ENCODE measurements around the gene RAPH1.
"Not testable (repeated sequence)": the region's sequence is repeated elsewhere in the genome, so short reads cannot be mapped to it uniquely, and the experiment has no call there.

RAPH1 gene

DNA sequence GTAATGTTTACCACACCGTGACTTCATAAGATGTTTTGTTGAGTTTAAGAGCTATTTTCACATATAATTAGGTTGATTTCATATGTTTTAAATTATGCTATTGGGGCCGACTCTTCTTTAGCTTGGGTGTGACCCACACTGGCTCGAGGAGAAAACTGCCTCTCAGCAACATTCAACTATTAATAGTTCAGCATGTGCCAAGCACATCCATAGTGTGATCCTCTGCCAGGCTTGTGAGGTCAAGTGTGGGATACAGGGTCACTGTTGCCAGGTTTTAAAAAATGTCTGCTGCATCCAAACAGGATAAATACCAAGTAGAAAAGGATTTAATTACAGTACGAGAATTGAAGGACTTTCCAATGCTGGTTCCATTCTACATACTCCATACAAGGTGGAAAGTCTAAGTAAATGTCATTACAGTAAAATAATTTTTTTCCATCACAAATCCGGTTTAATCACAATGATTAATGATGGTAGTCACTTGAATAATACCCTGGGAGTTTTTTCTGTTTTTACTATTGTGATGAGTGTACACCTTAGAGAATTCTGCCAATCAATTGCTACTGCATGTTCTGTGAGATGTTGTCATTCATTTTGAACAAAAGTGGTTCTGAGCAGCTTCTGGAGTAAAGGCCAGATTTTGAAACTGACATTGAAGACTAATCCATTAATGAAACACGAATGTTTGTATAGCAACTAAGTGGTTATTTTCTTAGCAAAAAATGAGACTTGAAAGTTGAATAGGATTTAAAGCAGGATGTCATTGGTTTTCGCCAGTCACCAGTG, 122.4 kb downstream of the RAPH1 start:
- Histone ChIP-seq H3K9me3 (ENCODE audit: control insufficient read depth, low read length) (no peaks in the 10 kb centered on the region), H3K36me3 (ENCODE audit: control insufficient read depth, insufficient read depth, low read length) (no peaks in the 10 kb centered on the region), H3K9ac (ENCODE audit: low read length) (no peak overlapping the region), H3K4me1 (ENCODE audit: control insufficient read depth, insufficient read depth, low read length) (no peaks in the 10 kb centered on the region), H3K27me3 (ENCODE audit: control insufficient read depth, insufficient read depth, low read length) (no peaks in the 10 kb centered on the region), H3K4me3 (ENCODE audit: low read length) (no peak overlapping the region)

DNA sequence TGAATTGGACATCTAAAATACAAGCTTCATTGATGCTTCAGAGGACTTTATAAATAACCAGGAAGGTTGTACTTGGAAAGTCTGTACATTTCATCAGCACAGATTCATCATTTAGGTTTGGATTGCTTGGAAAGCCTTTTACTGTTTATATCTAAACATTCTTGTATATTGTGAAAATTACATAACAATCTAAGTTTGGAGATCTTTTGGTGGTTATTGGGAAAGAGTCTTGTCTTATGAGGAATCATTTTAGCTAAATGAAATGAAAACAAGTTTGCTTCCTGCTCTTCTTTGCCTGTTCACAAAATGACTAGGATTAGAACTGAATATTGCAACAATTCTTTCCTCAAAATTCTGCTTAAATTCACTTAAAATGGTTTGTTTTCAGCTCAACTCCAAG, 127.6 kb downstream of the RAPH1 start:
- Histone ChIP-seq H3K9me3 (ENCODE audit: control insufficient read depth, low read length) (no peaks in the 10 kb centered on the region), H3K36me3 (ENCODE audit: control insufficient read depth, insufficient read depth, low read length) (no peaks in the 10 kb centered on the region), H3K9ac (ENCODE audit: low read length) (no peak overlapping the region), H3K4me1 (ENCODE audit: control insufficient read depth, insufficient read depth, low read length) (peaks cover 3% of the 10 kb centered on the region), H3K27me3 (ENCODE audit: control insufficient read depth, insufficient read depth, low read length) (no peaks in the 10 kb centered on the region), H3K4me3 (ENCODE audit: low read length) (no peak overlapping the region)

GRCh38 chr2:203404996-203405395, 130.1 kb downstream of the RAPH1 start:
- H3K9ac ChIP-seq (ENCODE audit: low read length): no peak overlapping the region
- no peaks in the 10 kb centered on the region for H3K27me3 ChIP-seq (ENCODE audit: control insufficient read depth, insufficient read depth, low read length)
- H3K36me3 ChIP-seq (ENCODE audit: control insufficient read depth, insufficient read depth, low read length): no peaks in the 10 kb centered on the region
- peaks cover 8% of the 10 kb centered on the region for H3K4me1 ChIP-seq (ENCODE audit: control insufficient read depth, insufficient read depth, low read length)
- no peak overlapping the region for H3K4me3 ChIP-seq (ENCODE audit: low read length)
- H3K9me3 ChIP-seq (ENCODE audit: control insufficient read depth, low read length): no peaks in the 10 kb centered on the region

DNA sequence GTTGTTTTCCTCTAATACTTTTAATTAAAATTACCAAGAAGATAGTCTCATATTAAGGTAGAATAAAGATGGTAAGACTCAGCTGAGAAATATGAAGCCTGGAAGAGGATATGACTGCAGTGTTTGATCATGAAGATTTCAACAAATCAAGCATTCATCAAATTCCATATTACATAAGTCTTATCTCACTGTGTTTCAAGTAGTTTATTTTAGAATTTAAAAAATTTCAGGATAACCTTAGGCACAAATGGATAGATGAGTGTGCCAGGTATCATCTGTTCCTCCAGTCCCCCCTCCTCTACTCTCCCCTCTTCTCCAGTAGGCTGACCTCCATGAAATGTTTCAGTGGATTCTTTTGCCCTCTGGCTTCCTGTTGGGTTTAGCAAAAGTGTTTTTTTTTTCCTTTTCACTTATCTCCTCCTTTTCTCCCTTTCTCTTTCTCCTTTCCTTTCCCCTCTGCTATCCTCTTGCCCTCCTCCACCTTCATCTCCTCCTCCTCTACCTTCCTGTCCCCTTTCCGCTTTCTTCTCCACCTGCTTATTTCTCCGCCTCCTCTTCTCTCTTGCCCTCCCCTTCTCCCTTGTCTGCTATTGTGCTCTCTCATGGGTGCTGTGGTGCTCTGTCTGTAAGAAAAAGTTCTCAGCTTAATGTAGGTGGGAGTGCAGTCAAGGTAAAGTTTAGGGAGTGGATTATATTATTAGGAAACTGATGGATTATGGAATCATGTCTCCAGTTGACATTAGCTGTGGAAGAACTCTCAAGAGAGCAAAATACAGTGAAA, 134.1 kb downstream of the RAPH1 start:
- Histone ChIP-seq H3K4me3 (ENCODE audit: low read length) (no peak overlapping the region), H3K9me3 (ENCODE audit: control insufficient read depth, low read length) (no peaks in the 10 kb centered on the region), H3K36me3 (ENCODE audit: control insufficient read depth, insufficient read depth, low read length) (no peaks in the 10 kb centered on the region), H3K9ac (ENCODE audit: low read length) (no peak overlapping the region), H3K27me3 (ENCODE audit: control insufficient read depth, insufficient read depth, low read length) (no peaks in the 10 kb centered on the region), H3K4me1 (ENCODE audit: control insufficient read depth, insufficient read depth, low read length) (peaks cover 8% of the 10 kb centered on the region)

- no peaks in the 10 kb centered on the region for H3K9me3 ChIP-seq (ENCODE audit: control insufficient read depth, low read length)
- no peak overlapping the region for H3K4me3 ChIP-seq (ENCODE audit: low read length)
- peaks cover 8% of the 10 kb centered on the region for H3K4me1 ChIP-seq (ENCODE audit: control insufficient read depth, insufficient read depth, low read length)
- H3K36me3 ChIP-seq (ENCODE audit: control insufficient read depth, insufficient read depth, low read length): no peaks in the 10 kb centered on the region
- H3K27me3 ChIP-seq (ENCODE audit: control insufficient read depth, insufficient read depth, low read length): no peaks in the 10 kb centered on the region
- H3K9ac ChIP-seq (ENCODE audit: low read length): no peak overlapping the region
These were observed 136.1 kb downstream of the RAPH1 start for GRCh38 chr2:203399031-203399430.

DNA sequence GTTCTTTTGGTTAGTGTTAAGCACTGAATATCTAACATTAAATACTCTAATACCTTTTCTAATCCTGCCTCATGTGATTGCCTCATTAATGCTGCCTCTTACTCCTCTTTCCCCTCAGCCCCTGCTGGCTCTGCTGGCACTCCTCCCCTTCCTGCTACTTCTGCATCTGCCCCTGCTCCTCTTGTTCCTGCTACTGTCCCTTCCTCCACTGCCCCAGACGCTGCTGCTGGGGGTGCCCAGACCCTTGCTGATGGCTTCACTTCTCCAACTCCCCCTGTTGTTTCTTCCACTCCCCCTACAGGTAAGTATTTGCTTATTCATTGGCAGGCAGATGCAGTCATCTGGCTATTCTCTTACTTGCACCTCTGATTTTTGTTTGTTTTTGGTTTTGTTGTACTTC, 138.4 kb downstream of the RAPH1 start:
- Histone ChIP-seq H3K4me1 (ENCODE audit: control insufficient read depth, insufficient read depth, low read length) (no peaks in the 10 kb centered on the region), H3K4me3 (ENCODE audit: low read length) (no peak overlapping the region), H3K27me3 (ENCODE audit: control insufficient read depth, insufficient read depth, low read length) (no peaks in the 10 kb centered on the region), H3K36me3 (ENCODE audit: control insufficient read depth, insufficient read depth, low read length) (no peaks in the 10 kb centered on the region), H3K9me3 (ENCODE audit: control insufficient read depth, low read length) (no peaks in the 10 kb centered on the region), H3K9ac (ENCODE audit: low read length) (no peak overlapping the region)

- H3K4me1 ChIP-seq (ENCODE audit: control insufficient read depth, insufficient read depth, low read length): no peaks in the 10 kb centered on the region
- H3K9me3 ChIP-seq (ENCODE audit: control insufficient read depth, low read length): no peaks in the 10 kb centered on the region
- no peaks in the 10 kb centered on the region for H3K36me3 ChIP-seq (ENCODE audit: control insufficient read depth, insufficient read depth, low read length)
- H3K4me3 ChIP-seq (ENCODE audit: low read length): no peak overlapping the region
- no peak overlapping the region for H3K9ac ChIP-seq (ENCODE audit: low read length)
- H3K27me3 ChIP-seq (ENCODE audit: control insufficient read depth, insufficient read depth, low read length): no peaks in the 10 kb centered on the region
These were observed 139.2 kb downstream of the RAPH1 start for GRCh38 chr2:203395858-203396257.

- H3K36me3 ChIP-seq (ENCODE audit: control insufficient read depth, insufficient read depth, low read length): no peaks in the 10 kb centered on the region
- H3K9me3 ChIP-seq (ENCODE audit: control insufficient read depth, low read length): no peaks in the 10 kb centered on the region
- no peak overlapping the region for H3K4me3 ChIP-seq (ENCODE audit: low read length)
- H3K27me3 ChIP-seq (ENCODE audit: control insufficient read depth, insufficient read depth, low read length): no peaks in the 10 kb centered on the region
- H3K9ac ChIP-seq (ENCODE audit: low read length): no peak overlapping the region
- H3K4me1 ChIP-seq (ENCODE audit: control insufficient read depth, insufficient read depth, low read length): no peaks in the 10 kb centered on the region
These were observed 140.4 kb downstream of the RAPH1 start for GRCh38 chr2:203394519-203395227.

DNA sequence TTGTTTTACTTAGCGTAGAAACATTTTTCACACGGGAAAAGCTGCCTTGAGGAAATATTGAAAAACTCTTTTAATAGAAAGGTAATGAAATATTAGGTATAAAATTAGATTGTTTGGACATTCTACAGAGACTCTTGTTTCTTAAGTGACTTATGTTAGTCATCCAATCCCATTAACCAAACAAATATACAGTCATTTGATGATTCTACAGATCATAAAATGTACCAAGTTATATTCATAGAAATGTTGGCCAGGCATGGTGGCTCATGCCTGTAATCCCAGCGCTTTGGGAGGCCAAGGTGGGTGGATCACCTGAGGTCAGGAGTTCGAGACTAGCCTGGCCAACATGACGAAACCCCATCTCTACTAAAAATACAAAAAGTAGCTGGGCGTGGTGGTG, 146.9 kb downstream of the RAPH1 start:
- H3K4me3 ChIP-seq (ENCODE audit: low read length); H3K4me1 ChIP-seq (ENCODE audit: control insufficient read depth, insufficient read depth, low read length); H3K36me3 ChIP-seq (ENCODE audit: control insufficient read depth, insufficient read depth, low read length); H3K9ac ChIP-seq (ENCODE audit: low read length); H3K27me3 ChIP-seq (ENCODE audit: control insufficient read depth, insufficient read depth, low read length); H3K9me3 ChIP-seq (ENCODE audit: control insufficient read depth, low read length): not testable (repeated sequence)

GRCh38 chr2:203383038-203383437, 152.1 kb downstream of the RAPH1 start:
- H3K9me3 ChIP-seq (ENCODE audit: control insufficient read depth, low read length): no peaks in the 10 kb centered on the region
- H3K36me3 ChIP-seq (ENCODE audit: control insufficient read depth, insufficient read depth, low read length): no peaks in the 10 kb centered on the region
- no peak overlapping the region for H3K9ac ChIP-seq (ENCODE audit: low read length)
- H3K27me3 ChIP-seq (ENCODE audit: control insufficient read depth, insufficient read depth, low read length): no peaks in the 10 kb centered on the region
- no peak overlapping the region for H3K4me3 ChIP-seq (ENCODE audit: low read length)
- no peaks in the 10 kb centered on the region for H3K4me1 ChIP-seq (ENCODE audit: control insufficient read depth, insufficient read depth, low read length)

DNA sequence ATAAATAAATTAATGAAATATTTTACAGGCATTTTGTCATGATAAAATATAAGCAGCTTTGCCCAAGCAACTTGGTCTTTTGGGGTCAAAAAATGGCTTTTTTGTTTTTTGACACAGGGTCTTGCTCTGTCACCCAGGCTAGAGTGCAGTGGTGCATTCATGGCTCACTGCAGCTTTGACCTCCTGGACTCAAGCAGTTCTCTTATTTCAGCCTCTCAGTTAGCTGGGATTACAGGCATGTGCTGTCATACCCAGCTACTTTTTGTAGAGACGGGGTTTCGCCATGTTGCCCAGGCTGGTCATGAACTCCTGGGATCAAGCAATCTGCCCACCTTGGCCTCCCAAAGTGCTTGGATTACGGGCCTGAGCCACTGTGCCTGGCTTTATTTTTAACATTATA, 155.9 kb downstream of the RAPH1 start:
- Histone ChIP-seq H3K4me1 (ENCODE audit: control insufficient read depth, insufficient read depth, low read length) (no peaks in the 10 kb centered on the region), H3K27me3 (ENCODE audit: control insufficient read depth, insufficient read depth, low read length) (no peaks in the 10 kb centered on the region), H3K9me3 (ENCODE audit: control insufficient read depth, low read length) (no peaks in the 10 kb centered on the region), H3K36me3 (ENCODE audit: control insufficient read depth, insufficient read depth, low read length) (no peaks in the 10 kb centered on the region), H3K9ac (ENCODE audit: low read length) (no peak overlapping the region), H3K4me3 (ENCODE audit: low read length) (no peak overlapping the region)

GRCh38 chr2:203376173-203376572, 158.9 kb downstream of the RAPH1 start:
- Histone ChIP-seq H3K27me3 (ENCODE audit: control insufficient read depth, insufficient read depth, low read length) (no peaks in the 10 kb centered on the region), H3K9me3 (ENCODE audit: control insufficient read depth, low read length) (no peaks in the 10 kb centered on the region), H3K36me3 (ENCODE audit: control insufficient read depth, insufficient read depth, low read length) (no peaks in the 10 kb centered on the region), H3K9ac (ENCODE audit: low read length) (no peak overlapping the region), H3K4me1 (ENCODE audit: control insufficient read depth, insufficient read depth, low read length) (no peaks in the 10 kb centered on the region), H3K4me3 (ENCODE audit: low read length) (no peak overlapping the region)
